Prostate gland (tissue), 2 donors: ENCODE results near the gene SLC35F4. TPM values are rescaled to one million over a fixed set of nuclear protein-coding genes. Genes with fewer than 3 reads are reported as not detected.

Experiments used
- DNase-seq: peaks from one replicate; pipeline ENCODE4 v3.0.0-alpha.2; 2019; ENCODE audit warnings: low spot score
- H3K27ac ChIP-seq, 2 donors: fragments of 200-600 bp; sonication (generic); 2 replicates each; pipeline ENCODE4 v1.5.1; 2017 to 2019
- H3K27me3 ChIP-seq: fragments of 200-600 bp; sonication (generic); replicated peaks from 2 replicates; pipeline ENCODE4 v1.5.1; 2019; ENCODE audit not compliant: insufficient read depth
- H3K36me3 ChIP-seq, 2 donors: fragments of 200-600 bp; sonication (generic); 1 replicate in 1 of 2; 2 replicates in 1 of 2; pipeline versions ENCODE4 v1.5.1 to v1.8.1; 2017 to 2019
- H3K4me1 ChIP-seq: fragments of 200-600 bp; sonication (generic); replicated peaks from 2 replicates; pipeline ENCODE4 v1.5.1; 2019
- H3K4me3 ChIP-seq, 2 donors: fragments of 200-600 bp; sonication (generic); 2 replicates each; pipeline ENCODE4 v1.5.1; 2017 to 2019
- H3K9me3 ChIP-seq: fragments of 200-600 bp; sonication (generic); 2 replicates; pipeline ENCODE4 v1.5.1; 2017
- CTCF ChIP-seq, 4 experiments: fragments of 200-600 bp in 2 of 4; fragments of 450-650 bp in 2 of 4; sonication (generic) in 2 of 4; IDR thresholded peaks; 1 replicate in 3 of 4; 2 replicates in 1 of 4; pipeline ENCODE4 v1.5.1; 2016 to 2019; ENCODE audit warnings: antibody characterized with exemption in 4 of 4, mild to moderate bottlenecking in 2 of 4, moderate library complexity in 2 of 4
- POLR2A ChIP-seq: fragments of 450-650 bp; IDR thresholded peaks from one replicate; pipeline ENCODE4 v1.6.1; 2016; ENCODE audit warnings: antibody characterized with exemption, mild to moderate bottlenecking
- POLR2AphosphoS5 ChIP-seq: sonication (generic); formaldehyde crosslinking; IDR thresholded peaks from one replicate; pipeline ENCODE4 v1.6.1; 2017; ENCODE audit warnings: antibody characterized with exemption
- WGBS: methylation state at CpG from one replicate; pipeline ENCODE4 v1.1.5; 2018; 5-methylcytosine and 5-hydroxymethylcytosine counted together
- intact Hi-C: fragments of 100-400 bp; cut with DNase I; formaldehyde crosslinking; loops from one replicate; pipeline ENCODE4 v1.14.2; 2022
- total RNA-seq, 2 donors: library from RNA; depleted of rRNA; stranded (reverse); fragments of >200 nt; gene quantifications; one replicate each; pipeline ENCODE4 v1.1.0, GENCODE V29; 2016

The SLC35F4 gene
- total RNA-seq, 2 donors from 2014 or later, result 2.4 to 2.9 TPM

DNA sequence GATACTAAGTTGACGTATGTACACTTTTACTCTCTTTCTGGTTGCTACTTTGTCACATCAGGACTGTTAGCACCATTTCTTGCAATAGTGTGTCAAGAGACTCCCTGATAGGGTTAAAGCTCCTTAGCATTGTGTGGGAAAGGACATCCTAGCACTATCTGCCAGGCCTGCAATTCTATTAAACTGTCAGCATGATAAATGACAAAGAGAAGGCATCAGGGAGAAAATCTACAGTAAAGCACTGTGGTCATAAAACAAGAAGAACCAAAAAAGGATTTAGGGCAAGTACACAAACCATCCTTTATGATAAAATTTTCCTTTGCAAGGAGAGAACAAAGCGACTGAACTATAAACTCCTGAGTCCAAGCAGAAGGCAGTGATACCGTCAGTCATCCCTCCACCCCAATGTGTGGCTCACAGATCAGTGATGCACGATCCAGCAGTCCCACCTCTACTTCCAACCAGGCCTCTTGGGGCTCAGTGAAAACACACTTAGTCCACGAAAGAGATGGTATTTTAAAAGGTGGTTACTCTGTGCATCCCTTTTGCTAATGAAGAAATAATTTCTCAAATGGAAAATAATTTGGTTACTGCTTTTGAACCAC lies 31.4 kb upstream of the SLC35F4 start:
- no peak overlapping the region for H3K4me3 ChIP-seq
- no peak for TF ChIP-seq POLR2A
- no peak for TF ChIP-seq POLR2AphosphoS5
- no peak for TF ChIP-seq CTCF (IDR thresholded peaks at IDR 0.05)
- no peaks in the 10 kb centered on the region for H3K4me1 ChIP-seq
- intact Hi-C loops, result no loop called here
- H3K27me3 ChIP-seq, result no peaks in the 10 kb centered on the region
- no peaks in the 10 kb centered on the region for H3K36me3 ChIP-seq
- 17% methylated on average over 5 of the region's 5 CpGs for WGBS
- H3K9me3 ChIP-seq, result no peaks in the 10 kb centered on the region
- H3K27ac ChIP-seq, result no peak overlapping the region
- no peak for DNase-seq

GRCh38 chr14:57889245-57889644 lies 23.4 kb upstream of the SLC35F4 start:
- no peak for TF ChIP-seq POLR2A
- no peak for TF ChIP-seq CTCF (IDR thresholded peaks at IDR 0.05)
- peak; percentile 41 for TF ChIP-seq POLR2AphosphoS5
- 22% methylated on average over 4 of the region's 4 CpGs for WGBS
- Histone ChIP-seq H3K4me1 (no peaks in the 10 kb centered on the region), H3K27me3 (no peaks in the 10 kb centered on the region), H3K9me3 (no peaks in the 10 kb centered on the region), H3K36me3 (no peaks in the 10 kb centered on the region), H3K4me3 (no peak overlapping the region), H3K27ac (no peak overlapping the region)
- DNase-seq, result peak; percentile 9
- intact Hi-C loops, result loop anchor here (5.0 to 10.0 kb wide), 2 partner anchors 73 to 354 kb away; no protein-coding TSS in a partner anchor

- intact Hi-C loops, result loop anchor here (10.0 kb wide), 1 partner anchor 349 kb away; no protein-coding TSS in a partner anchor
- Histone ChIP-seq H3K4me3 (no peak overlapping the region), H3K36me3 (no peaks in the 10 kb centered on the region), H3K4me1 (no peaks in the 10 kb centered on the region), H3K27ac (no peak overlapping the region), H3K27me3 (no peaks in the 10 kb centered on the region), H3K9me3 (no peaks in the 10 kb centered on the region)
- 39% methylated on average over 3 of the region's 3 CpGs for WGBS
- DNase-seq, result no peak
- no peak for TF ChIP-seq POLR2AphosphoS5
- no peak for TF ChIP-seq POLR2A
- TF ChIP-seq CTCF (IDR thresholded peaks at IDR 0.05), result no peak
Measured at GRCh38 chr14:57884175-57884574, 18.3 kb upstream of the SLC35F4 start.

GRCh38 chr14:57883061-57883460 lies 17.2 kb upstream of the SLC35F4 start:
- no peak overlapping the region for H3K27ac ChIP-seq
- 84% methylated on average over 7 of the region's 7 CpGs for WGBS
- no peak overlapping the region for H3K4me3 ChIP-seq
- no peaks in the 10 kb centered on the region for H3K36me3 ChIP-seq
- no peaks in the 10 kb centered on the region for H3K9me3 ChIP-seq
- intact Hi-C loops, result loop anchor here (10.0 kb wide), 1 partner anchor 348 kb away; no protein-coding TSS in a partner anchor
- H3K27me3 ChIP-seq, result no peaks in the 10 kb centered on the region
- no peak for TF ChIP-seq POLR2AphosphoS5
- no peak for TF ChIP-seq CTCF (IDR thresholded peaks at IDR 0.05)
- no peak for TF ChIP-seq POLR2A
- no peaks in the 10 kb centered on the region for H3K4me1 ChIP-seq
- no peak for DNase-seq

DNA sequence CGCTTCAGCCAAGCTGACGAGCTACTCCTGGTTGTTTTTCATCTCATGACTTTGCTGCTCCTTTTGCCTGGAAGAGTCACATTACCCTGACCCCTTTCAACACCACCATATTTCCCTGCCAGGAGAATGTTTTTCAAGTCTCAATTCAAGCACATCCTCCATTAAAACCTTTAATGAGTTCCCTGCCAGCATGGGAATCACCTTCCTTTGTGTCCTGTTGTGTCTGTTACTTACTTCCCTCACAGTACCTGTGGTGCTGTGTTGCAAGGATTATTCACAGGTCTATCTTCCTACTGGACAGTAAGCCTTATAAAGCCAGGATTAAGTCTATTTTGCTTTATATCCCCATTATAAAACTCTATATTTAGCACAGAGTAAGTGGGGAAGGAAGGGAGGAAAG lies 13.6 kb upstream of the SLC35F4 start:
- WGBS, result 83% methylated on average over 2 of the region's 2 CpGs
- Histone ChIP-seq H3K4me3 (no peak overlapping the region), H3K9me3 (no peaks in the 10 kb centered on the region), H3K27me3 (no peaks in the 10 kb centered on the region), H3K27ac (no peak overlapping the region), H3K36me3 (no peaks in the 10 kb centered on the region), H3K4me1 (no peaks in the 10 kb centered on the region)
- intact Hi-C loops, result no loop called here
- TF ChIP-seq CTCF (IDR thresholded peaks at IDR 0.05), result no peak
- no peak for TF ChIP-seq POLR2AphosphoS5
- TF ChIP-seq POLR2A, result no peak
- DNase-seq, result no peak
